ENCODE measurements around the gene DPEP2.
"Not testable (repeated sequence)": the region's sequence is repeated elsewhere in the genome, so short reads cannot be mapped to it uniquely, and the experiment has no call there.

The DPEP2 gene

GRCh38 chr16:67975321-67976105 is 23.8 kb downstream of the DPEP2 start:
- DNase-seq = no peak

GRCh38 chr16:67972285-67972684 is 27.0 kb downstream of the DPEP2 start:
- not testable (repeated sequence) for DNase-seq

GRCh38 chr16:67971111-67971510 is 28.2 kb downstream of the DPEP2 start:
- DNase-seq = no peak

GRCh38 chr16:67969254-67970039 is 29.8 kb downstream of the DPEP2 start:
- no peak for DNase-seq

- DNase-seq = peak; percentile 22
Observed at GRCh38 chr16:67968400-67969253, 30.7 kb downstream of the DPEP2 start, which contains the start of gene SLC12A4. Gene SLC12A4, minus strand, starts transcription at chr16:67968637. Its CDS starts 84 bp downstream, at chr16:67968553.

GRCh38 chr16:67967958-67968399 is 31.3 kb downstream of the DPEP2 start:
- no peak for DNase-seq

GRCh38 chr16:67967183-67967957 is 31.9 kb downstream of the DPEP2 start:
- no peak for DNase-seq

- no peak for DNase-seq
Observed at GRCh38 chr16:67966549-67967182, 32.6 kb downstream of the DPEP2 start.

- no peak for DNase-seq
Observed at GRCh38 chr16:67965668-67966548, 33.4 kb downstream of the DPEP2 start.

- no peak for DNase-seq
Observed at GRCh38 chr16:67964477-67965131, 34.7 kb downstream of the DPEP2 start.

- no peak for DNase-seq
Observed at GRCh38 chr16:67963662-67964321, 35.5 kb downstream of the DPEP2 start.

- DNase-seq = no peak
Observed at GRCh38 chr16:67963292-67963661, 36.0 kb downstream of the DPEP2 start.

- DNase-seq = no peak
Observed at GRCh38 chr16:67962135-67962534, 37.1 kb downstream of the DPEP2 start.

GRCh38 chr16:67961551-67961957 is 37.7 kb downstream of the DPEP2 start:
- no peak for DNase-seq

- DNase-seq = no peak
Observed at GRCh38 chr16:67959536-67960329, 39.6 kb downstream of the DPEP2 start.

GRCh38 chr16:67957622-67958021 is 41.7 kb downstream of the DPEP2 start:
- DNase-seq = no peak

- DNase-seq = no peak
Observed at GRCh38 chr16:67954421-67955196, 44.7 kb downstream of the DPEP2 start.
